Ishikawa (cell line): ENCODE results near the gene FBXW8.

ENCODE experiments used
- CEBPB ChIP-seq: IDR thresholded peaks from 2 replicates; pipeline ENCODE4 v1.6.1; 2012
- CREB1 ChIP-seq: IDR thresholded peaks from 2 replicates; pipeline ENCODE4 v1.6.1; 2012; ENCODE audit warnings: low read depth
- EGR1 ChIP-seq: IDR thresholded peaks from 2 replicates; pipeline ENCODE4 v1.6.1; 2012
- EP300 ChIP-seq: IDR thresholded peaks from 2 replicates; pipeline ENCODE4 v1.6.1; 2012; ENCODE audit warnings: borderline replicate concordance
- FOXM1 ChIP-seq: IDR thresholded peaks from 2 replicates; pipeline ENCODE4 v1.6.1; 2012; ENCODE audit warnings: low read depth, borderline replicate concordance
- MAX ChIP-seq: IDR thresholded peaks from 2 replicates; pipeline ENCODE4 v1.6.1; 2012
- NFIC ChIP-seq: IDR thresholded peaks from 2 replicates; pipeline ENCODE4 v1.6.1; 2012
- RAD21 ChIP-seq: IDR thresholded peaks from 2 replicates; pipeline ENCODE4 v1.6.1; 2012; ENCODE audit warnings: low read depth
- TAF1 ChIP-seq: IDR thresholded peaks from 2 replicates; pipeline ENCODE4 v1.6.1; 2012; ENCODE audit warnings: low read depth, mild to moderate bottlenecking
- TCF12 ChIP-seq: IDR thresholded peaks from 2 replicates; pipeline ENCODE4 v1.6.1; 2012; ENCODE audit warnings: low read depth
- TEAD4 ChIP-seq: IDR thresholded peaks from 2 replicates; pipeline ENCODE4 v1.6.1; 2012
- USF1 ChIP-seq: IDR thresholded peaks from 2 replicates; pipeline ENCODE4 v1.6.1; 2012
- YY1 ChIP-seq: IDR thresholded peaks from 2 replicates; pipeline ENCODE4 v1.6.1; 2012; ENCODE audit warnings: low read depth
- ZBTB7A ChIP-seq: IDR thresholded peaks from 2 replicates; pipeline ENCODE4 v1.6.1; 2012; ENCODE audit warnings: low read depth
- TF ChIP-seq, protein P1 (sequence below): IDR thresholded peaks from 2 replicates; pipeline ENCODE4 v1.6.1; 2012; ENCODE audit warnings: low read depth, mild to moderate bottlenecking

The FBXW8 gene

GRCh38 chr12:117051380-117051779 lies 140.6 kb downstream of the FBXW8 start:
- TF ChIP-seq TAF1 (no peak), USF1 (no peak), CEBPB (no peak), CREB1 (no peak), FOXM1 (no peak), YY1 (no peak), MAX (no peak), TEAD4 (no peak), TCF12 (no peak), EP300 (no peak), EGR1 (no peak), RAD21 (no peak), ZBTB7A (no peak), NFIC (no peak)
- TF ChIP-seq, protein P1, sequence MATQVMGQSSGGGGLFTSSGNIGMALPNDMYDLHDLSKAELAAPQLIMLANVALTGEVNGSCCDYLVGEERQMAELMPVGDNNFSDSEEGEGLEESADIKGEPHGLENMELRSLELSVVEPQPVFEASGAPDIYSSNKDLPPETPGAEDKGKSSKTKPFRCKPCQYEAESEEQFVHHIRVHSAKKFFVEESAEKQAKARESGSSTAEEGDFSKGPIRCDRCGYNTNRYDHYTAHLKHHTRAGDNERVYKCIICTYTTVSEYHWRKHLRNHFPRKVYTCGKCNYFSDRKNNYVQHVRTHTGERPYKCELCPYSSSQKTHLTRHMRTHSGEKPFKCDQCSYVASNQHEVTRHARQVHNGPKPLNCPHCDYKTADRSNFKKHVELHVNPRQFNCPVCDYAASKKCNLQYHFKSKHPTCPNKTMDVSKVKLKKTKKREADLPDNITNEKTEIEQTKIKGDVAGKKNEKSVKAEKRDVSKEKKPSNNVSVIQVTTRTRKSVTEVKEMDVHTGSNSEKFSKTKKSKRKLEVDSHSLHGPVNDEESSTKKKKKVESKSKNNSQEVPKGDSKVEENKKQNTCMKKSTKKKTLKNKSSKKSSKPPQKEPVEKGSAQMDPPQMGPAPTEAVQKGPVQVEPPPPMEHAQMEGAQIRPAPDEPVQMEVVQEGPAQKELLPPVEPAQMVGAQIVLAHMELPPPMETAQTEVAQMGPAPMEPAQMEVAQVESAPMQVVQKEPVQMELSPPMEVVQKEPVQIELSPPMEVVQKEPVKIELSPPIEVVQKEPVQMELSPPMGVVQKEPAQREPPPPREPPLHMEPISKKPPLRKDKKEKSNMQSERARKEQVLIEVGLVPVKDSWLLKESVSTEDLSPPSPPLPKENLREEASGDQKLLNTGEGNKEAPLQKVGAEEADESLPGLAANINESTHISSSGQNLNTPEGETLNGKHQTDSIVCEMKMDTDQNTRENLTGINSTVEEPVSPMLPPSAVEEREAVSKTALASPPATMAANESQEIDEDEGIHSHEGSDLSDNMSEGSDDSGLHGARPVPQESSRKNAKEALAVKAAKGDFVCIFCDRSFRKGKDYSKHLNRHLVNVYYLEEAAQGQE: no peak

DNA sequence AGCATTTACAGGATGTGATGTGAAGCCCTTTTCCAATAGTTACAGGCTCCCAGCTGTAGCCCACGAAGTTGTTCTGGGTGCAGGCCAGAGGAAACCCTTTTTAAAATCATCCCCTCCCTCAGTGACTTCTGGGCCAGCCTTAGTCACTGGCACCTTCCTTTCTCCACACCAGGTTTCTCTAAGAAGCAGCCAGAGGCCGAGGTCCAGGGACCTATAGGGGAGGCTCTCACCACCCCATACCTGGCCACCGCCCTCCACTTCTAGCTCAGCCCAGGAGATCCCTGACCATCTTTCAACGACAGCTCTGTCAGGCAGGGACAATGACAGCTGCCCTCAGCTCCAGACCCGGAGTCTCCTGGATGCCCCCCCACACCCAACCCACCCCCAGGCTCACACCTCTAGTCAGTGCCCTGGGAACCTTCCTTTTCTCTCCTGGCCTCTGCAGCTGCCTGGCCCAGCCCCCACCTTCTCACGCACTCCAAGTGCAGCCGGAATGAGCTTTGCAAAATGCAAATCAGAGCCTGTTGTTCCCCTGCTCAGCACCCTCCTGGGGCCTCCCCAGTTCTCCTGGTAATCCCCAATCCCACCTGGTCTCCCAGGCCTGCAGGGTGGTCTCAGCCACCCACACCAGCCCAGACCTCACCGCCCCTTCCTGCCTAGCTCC lies 141.8 kb downstream of the FBXW8 start:
- TF ChIP-seq, protein P1: no peak
- TF ChIP-seq EGR1: no peak
- TF ChIP-seq TAF1: no peak
- TF ChIP-seq ZBTB7A: no peak
- no peak for TF ChIP-seq NFIC
- TF ChIP-seq CEBPB: no peak
- no peak for TF ChIP-seq FOXM1
- no peak for TF ChIP-seq CREB1
- no peak for TF ChIP-seq TCF12
- no peak for TF ChIP-seq YY1
- no peak for TF ChIP-seq MAX
- no peak for TF ChIP-seq TEAD4
- TF ChIP-seq RAD21: no peak
- TF ChIP-seq USF1: no peak
- no peak for TF ChIP-seq EP300

DNA sequence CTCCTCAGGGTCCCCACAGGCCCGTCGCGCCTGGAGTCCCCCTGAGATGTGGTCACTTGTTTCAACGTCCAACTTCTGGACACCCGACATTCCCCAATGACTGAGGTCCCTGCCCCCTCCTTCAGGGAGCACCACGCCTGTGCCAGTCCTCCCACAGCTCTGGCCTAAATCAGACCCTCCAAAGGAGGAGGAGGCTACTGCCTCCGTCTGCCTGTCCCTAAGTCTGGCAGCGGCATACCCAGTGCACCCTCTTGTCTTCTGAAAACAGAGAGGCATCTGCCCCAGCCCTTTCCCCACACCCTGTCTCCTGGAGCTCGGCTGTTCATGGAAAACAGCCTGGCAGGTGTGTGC lies 142.3 kb downstream of the FBXW8 start:
- TF ChIP-seq, protein P1: no peak
- TF ChIP-seq NFIC: no peak
- TF ChIP-seq EP300: no peak
- no peak for TF ChIP-seq TCF12
- no peak for TF ChIP-seq ZBTB7A
- TF ChIP-seq FOXM1: no peak
- TF ChIP-seq MAX: no peak
- no peak for TF ChIP-seq CREB1
- TF ChIP-seq TAF1: no peak
- TF ChIP-seq TEAD4: no peak
- no peak for TF ChIP-seq YY1

GRCh38 chr12:117053597-117054201 lies 142.9 kb downstream of the FBXW8 start:
- no peak for TF ChIP-seq FOXM1
- TF ChIP-seq RAD21: no peak
- TF ChIP-seq, protein P1: no peak
- TF ChIP-seq TAF1: no peak
- TF ChIP-seq USF1: no peak
- no peak for TF ChIP-seq CREB1
- TF ChIP-seq EP300: no peak
- no peak for TF ChIP-seq YY1
- no peak for TF ChIP-seq TEAD4
- no peak for TF ChIP-seq EGR1
- no peak for TF ChIP-seq TCF12
- TF ChIP-seq NFIC: no peak
